Measurements from ENCODE around the gene LCE1C.

The LCE1C gene

GRCh38 chr1:152827173-152827572, 20.7 kb upstream of the LCE1C start, which contains the start of gene LCE1A:
LCE1A (plus strand) TSS chr1:152827473; CDS start chr1:152827473, 0 bp downstream.
- no peak within 1 kb of the TSS for H2BK12ac ChIP-seq (ENCODE audit: low read length)
- H3K27me3 ChIP-seq (ENCODE audit: control insufficient read depth in 3 of 3, insufficient read depth in 3 of 3, low read depth in 1 of 3, low read length in 3 of 3) = no peaks in the 10 kb centered on the region
- H2BK120ac ChIP-seq (ENCODE audit: low read depth, low read length) = no peak within 1 kb of the TSS
- H4K91ac ChIP-seq (ENCODE audit: low read depth, low read length, poor library complexity) = no peak within 1 kb of the TSS
- H3K9me3 ChIP-seq (replicated peaks in 1 of 2; ENCODE audit: control insufficient read depth in 2 of 2, insufficient read depth in 1 of 2, low read depth in 1 of 2, low read length in 2 of 2) = peaks cover 0 to 8% of the 10 kb centered on the region in 2 donors
- H2BK5ac ChIP-seq (ENCODE audit: low read length) = no peak within 1 kb of the TSS
- no peak within 1 kb of the TSS for H3K9ac ChIP-seq (ENCODE audit: low read depth, low read length, poor library complexity)
- WGBS, 2 donors (ENCODE audit: extremely low coverage in 2 of 2, insufficient read length in 2 of 2, insufficient replicate concordance in 1 of 2) = no CpG with 5 or more reads among the region's 2 CpGs
- H3K14ac ChIP-seq (ENCODE audit: low read length) = no peak within 1 kb of the TSS
- H4K8ac ChIP-seq (ENCODE audit: low read depth, low read length) = no peak within 1 kb of the TSS
- no peak within 1 kb of the TSS for H2AFZ ChIP-seq (ENCODE audit: low read length)
- H3K4me3 ChIP-seq (ENCODE audit: low read length in 2 of 2) = no peak within 1 kb of the TSS
- no peak within 1 kb of the TSS for H2BK15ac ChIP-seq (ENCODE audit: low read length)
- H2AK5ac ChIP-seq (ENCODE audit: low read depth, low read length) = no peak within 1 kb of the TSS
- no peak for DNase-seq (ENCODE audit: low spot score)
- no peak within 1 kb of the TSS for H3K4me2 ChIP-seq (ENCODE audit: insufficient read depth, low read length, poor library complexity, severe bottlenecking)
- no peak within 1 kb of the TSS for H3K4ac ChIP-seq (ENCODE audit: low read length)
- no peak within 1 kb of the TSS for H3K23ac ChIP-seq (ENCODE audit: low read depth, low read length, poor library complexity)
- no peaks in the 10 kb centered on the region for H3K79me1 ChIP-seq (ENCODE audit: low read depth, low read length)
- no peak within 1 kb of the TSS for H3K27ac ChIP-seq (replicated peaks; ENCODE audit: low read length)
- H3K18ac ChIP-seq (ENCODE audit: low read length) = no peak within 1 kb of the TSS
- no peaks in the 10 kb centered on the region for H3K4me1 ChIP-seq (ENCODE audit: control insufficient read depth in 2 of 2, insufficient read depth in 1 of 2, low read depth in 1 of 2, low read length in 2 of 2)
- no peaks in the 10 kb centered on the region for H3K36me3 ChIP-seq (replicated peaks in 1 of 2; ENCODE audit: control insufficient read depth in 2 of 2, insufficient read depth in 2 of 2, low read length in 2 of 2)

GRCh38 chr1:152824964-152825363, 18.5 kb upstream of the LCE1C start:
- H2AK5ac ChIP-seq (ENCODE audit: low read depth, low read length) = no peak overlapping the region
- no peaks in the 10 kb centered on the region for H3K36me3 ChIP-seq (replicated peaks in 1 of 2; ENCODE audit: control insufficient read depth in 2 of 2, insufficient read depth in 2 of 2, low read length in 2 of 2)
- H3K14ac ChIP-seq (ENCODE audit: low read length) = no peak overlapping the region
- H3K9ac ChIP-seq (ENCODE audit: low read depth, low read length, poor library complexity) = no peak overlapping the region
- no peaks in the 10 kb centered on the region for H3K4me1 ChIP-seq (ENCODE audit: control insufficient read depth in 2 of 2, insufficient read depth in 1 of 2, low read depth in 1 of 2, low read length in 2 of 2)
- no peak overlapping the region for H4K8ac ChIP-seq (ENCODE audit: low read depth, low read length)
- no peak overlapping the region for H3K18ac ChIP-seq (ENCODE audit: low read length)
- no peaks in the 10 kb centered on the region for H3K27me3 ChIP-seq (ENCODE audit: control insufficient read depth in 3 of 3, insufficient read depth in 3 of 3, low read depth in 1 of 3, low read length in 3 of 3)
- peaks cover 0 to 8% of the 10 kb centered on the region in 2 donors for H3K9me3 ChIP-seq (replicated peaks in 1 of 2; ENCODE audit: control insufficient read depth in 2 of 2, insufficient read depth in 1 of 2, low read depth in 1 of 2, low read length in 2 of 2)
- no peak overlapping the region for H3K23ac ChIP-seq (ENCODE audit: low read depth, low read length, poor library complexity)
- no peaks in the 10 kb centered on the region for H3K79me1 ChIP-seq (ENCODE audit: low read depth, low read length)
- H3K4me2 ChIP-seq (ENCODE audit: insufficient read depth, low read length, poor library complexity, severe bottlenecking) = no peak overlapping the region
- H2AFZ ChIP-seq (ENCODE audit: low read length) = no peak overlapping the region
- no peak overlapping the region for H4K91ac ChIP-seq (ENCODE audit: low read depth, low read length, poor library complexity)
- H2BK12ac ChIP-seq (ENCODE audit: low read length) = no peak overlapping the region
- no peak overlapping the region for H2BK5ac ChIP-seq (ENCODE audit: low read length)
- no peak overlapping the region for H3K27ac ChIP-seq (replicated peaks; ENCODE audit: low read length)
- H3K4ac ChIP-seq (ENCODE audit: low read length) = no peak overlapping the region
- H3K4me3 ChIP-seq (ENCODE audit: low read length in 2 of 2) = no peak overlapping the region
- H2BK120ac ChIP-seq (ENCODE audit: low read depth, low read length) = no peak overlapping the region
- no peak overlapping the region for H2BK15ac ChIP-seq (ENCODE audit: low read length)
- no peak for DNase-seq (ENCODE audit: low spot score)

GRCh38 chr1:152823294-152823693, 16.8 kb upstream of the LCE1C start:
- H4K91ac ChIP-seq (ENCODE audit: low read depth, low read length, poor library complexity) = no peak overlapping the region
- H3K4ac ChIP-seq (ENCODE audit: low read length) = no peak overlapping the region
- no peaks in the 10 kb centered on the region for H3K4me1 ChIP-seq (ENCODE audit: control insufficient read depth in 2 of 2, insufficient read depth in 1 of 2, low read depth in 1 of 2, low read length in 2 of 2)
- H2AK5ac ChIP-seq (ENCODE audit: low read depth, low read length) = no peak overlapping the region
- H2BK5ac ChIP-seq (ENCODE audit: low read length) = no peak overlapping the region
- no peaks in the 10 kb centered on the region for H3K79me1 ChIP-seq (ENCODE audit: low read depth, low read length)
- no peak for DNase-seq (ENCODE audit: low spot score)
- no peak overlapping the region for H3K27ac ChIP-seq (replicated peaks; ENCODE audit: low read length)
- no CpG with 5 or more reads among the region's 5 CpGs for WGBS, 2 donors (ENCODE audit: extremely low coverage in 2 of 2, insufficient read length in 2 of 2, insufficient replicate concordance in 1 of 2)
- H3K23ac ChIP-seq (ENCODE audit: low read depth, low read length, poor library complexity) = no peak overlapping the region
- no peak overlapping the region for H3K4me3 ChIP-seq (ENCODE audit: low read length in 2 of 2)
- no peak overlapping the region for H3K9ac ChIP-seq (ENCODE audit: low read depth, low read length, poor library complexity)
- H3K18ac ChIP-seq (ENCODE audit: low read length) = no peak overlapping the region
- H2BK12ac ChIP-seq (ENCODE audit: low read length) = no peak overlapping the region
- peaks cover 0 to 12% of the 10 kb centered on the region in 2 donors for H3K9me3 ChIP-seq (replicated peaks in 1 of 2; ENCODE audit: control insufficient read depth in 2 of 2, insufficient read depth in 1 of 2, low read depth in 1 of 2, low read length in 2 of 2)
- no peak overlapping the region for H2AFZ ChIP-seq (ENCODE audit: low read length)
- H2BK120ac ChIP-seq (ENCODE audit: low read depth, low read length) = no peak overlapping the region
- H2BK15ac ChIP-seq (ENCODE audit: low read length) = no peak overlapping the region
- H4K8ac ChIP-seq (ENCODE audit: low read depth, low read length) = no peak overlapping the region
- no peak overlapping the region for H3K4me2 ChIP-seq (ENCODE audit: insufficient read depth, low read length, poor library complexity, severe bottlenecking)
- no peak overlapping the region for H3K14ac ChIP-seq (ENCODE audit: low read length)
- H3K27me3 ChIP-seq (ENCODE audit: control insufficient read depth in 3 of 3, insufficient read depth in 3 of 3, low read depth in 1 of 3, low read length in 3 of 3) = no peaks in the 10 kb centered on the region
- no peaks in the 10 kb centered on the region for H3K36me3 ChIP-seq (replicated peaks in 1 of 2; ENCODE audit: control insufficient read depth in 2 of 2, insufficient read depth in 2 of 2, low read length in 2 of 2)

GRCh38 chr1:152817309-152817708, 10.9 kb upstream of the LCE1C start:
- no CpG with 5 or more reads among the region's 6 CpGs for WGBS, 2 donors (ENCODE audit: extremely low coverage in 2 of 2, insufficient read length in 2 of 2, insufficient replicate concordance in 1 of 2)
- no peak overlapping the region for H4K8ac ChIP-seq (ENCODE audit: low read depth, low read length)
- H4K91ac ChIP-seq (ENCODE audit: low read depth, low read length, poor library complexity) = no peak overlapping the region
- H3K4me2 ChIP-seq (ENCODE audit: insufficient read depth, low read length, poor library complexity, severe bottlenecking) = no peak overlapping the region
- H3K4ac ChIP-seq (ENCODE audit: low read length) = no peak overlapping the region
- no peak overlapping the region for H3K18ac ChIP-seq (ENCODE audit: low read length)
- no peak overlapping the region for H3K4me3 ChIP-seq (ENCODE audit: low read length in 2 of 2)
- H3K14ac ChIP-seq (ENCODE audit: low read length) = no peak overlapping the region
- no peak overlapping the region for H2BK120ac ChIP-seq (ENCODE audit: low read depth, low read length)
- peaks cover 0 to 12% of the 10 kb centered on the region in 2 donors for H3K9me3 ChIP-seq (replicated peaks in 1 of 2; ENCODE audit: control insufficient read depth in 2 of 2, insufficient read depth in 1 of 2, low read depth in 1 of 2, low read length in 2 of 2)
- no peak overlapping the region for H2BK15ac ChIP-seq (ENCODE audit: low read length)
- H2BK12ac ChIP-seq (ENCODE audit: low read length) = no peak overlapping the region
- no peak for DNase-seq (ENCODE audit: low spot score)
- no peak overlapping the region for H2BK5ac ChIP-seq (ENCODE audit: low read length)
- no peak overlapping the region for H3K9ac ChIP-seq (ENCODE audit: low read depth, low read length, poor library complexity)
- H3K23ac ChIP-seq (ENCODE audit: low read depth, low read length, poor library complexity) = no peak overlapping the region
- H2AK5ac ChIP-seq (ENCODE audit: low read depth, low read length) = no peak overlapping the region
- H3K79me1 ChIP-seq (ENCODE audit: low read depth, low read length) = no peaks in the 10 kb centered on the region
- H3K27me3 ChIP-seq (ENCODE audit: control insufficient read depth in 3 of 3, insufficient read depth in 3 of 3, low read depth in 1 of 3, low read length in 3 of 3) = no peaks in the 10 kb centered on the region
- H3K27ac ChIP-seq (replicated peaks; ENCODE audit: low read length) = no peak overlapping the region
- H2AFZ ChIP-seq (ENCODE audit: low read length) = no peak overlapping the region
- H3K4me1 ChIP-seq (ENCODE audit: control insufficient read depth in 2 of 2, insufficient read depth in 1 of 2, low read depth in 1 of 2, low read length in 2 of 2) = no peaks in the 10 kb centered on the region
- no peaks in the 10 kb centered on the region for H3K36me3 ChIP-seq (replicated peaks in 1 of 2; ENCODE audit: control insufficient read depth in 2 of 2, insufficient read depth in 2 of 2, low read length in 2 of 2)

Data from neuronal stem cell (in vitro differentiated cells).